ENCODE results near the gene RTP5.

DNA sequence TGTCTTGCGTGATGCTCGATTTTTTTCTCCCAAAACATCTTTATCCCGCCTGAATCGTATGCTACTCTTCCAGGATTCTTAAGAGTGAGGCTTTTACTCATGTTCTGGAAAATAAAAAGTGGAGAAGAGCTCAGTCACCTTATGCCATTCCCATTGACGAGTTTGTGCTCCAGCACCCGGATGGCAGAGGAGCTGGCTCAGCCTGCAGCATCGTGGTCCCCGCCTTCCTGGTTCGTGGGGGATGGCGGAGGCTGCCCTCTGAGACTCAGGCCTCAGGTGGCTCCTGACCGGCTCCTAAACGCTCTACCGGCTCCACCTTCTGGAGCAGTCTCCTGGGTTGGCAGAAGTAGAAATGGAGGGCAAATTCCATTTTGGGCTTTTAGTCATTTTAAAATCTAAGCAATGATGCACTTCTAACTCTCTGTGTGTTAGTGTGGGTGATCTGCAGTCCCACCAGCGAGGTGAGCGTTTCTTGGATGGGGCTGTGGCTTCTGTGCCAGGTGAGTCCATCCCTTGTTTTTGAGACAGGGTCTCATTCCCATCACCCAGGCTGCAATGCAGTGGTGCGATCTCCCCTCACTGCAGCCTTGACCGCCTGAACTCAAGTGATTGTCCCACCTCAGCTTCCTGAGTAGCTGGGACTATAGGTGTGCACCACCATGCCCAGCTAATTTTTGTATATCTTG is 27.8 kb downstream of the RTP5 start:
- TF ChIP-seq, protein P1, sequence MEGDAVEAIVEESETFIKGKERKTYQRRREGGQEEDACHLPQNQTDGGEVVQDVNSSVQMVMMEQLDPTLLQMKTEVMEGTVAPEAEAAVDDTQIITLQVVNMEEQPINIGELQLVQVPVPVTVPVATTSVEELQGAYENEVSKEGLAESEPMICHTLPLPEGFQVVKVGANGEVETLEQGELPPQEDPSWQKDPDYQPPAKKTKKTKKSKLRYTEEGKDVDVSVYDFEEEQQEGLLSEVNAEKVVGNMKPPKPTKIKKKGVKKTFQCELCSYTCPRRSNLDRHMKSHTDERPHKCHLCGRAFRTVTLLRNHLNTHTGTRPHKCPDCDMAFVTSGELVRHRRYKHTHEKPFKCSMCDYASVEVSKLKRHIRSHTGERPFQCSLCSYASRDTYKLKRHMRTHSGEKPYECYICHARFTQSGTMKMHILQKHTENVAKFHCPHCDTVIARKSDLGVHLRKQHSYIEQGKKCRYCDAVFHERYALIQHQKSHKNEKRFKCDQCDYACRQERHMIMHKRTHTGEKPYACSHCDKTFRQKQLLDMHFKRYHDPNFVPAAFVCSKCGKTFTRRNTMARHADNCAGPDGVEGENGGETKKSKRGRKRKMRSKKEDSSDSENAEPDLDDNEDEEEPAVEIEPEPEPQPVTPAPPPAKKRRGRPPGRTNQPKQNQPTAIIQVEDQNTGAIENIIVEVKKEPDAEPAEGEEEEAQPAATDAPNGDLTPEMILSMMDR (conservative IDR thresholded peaks at IDR 0.05; ENCODE audit: low read depth, low read length): no peak
- TF ChIP-seq EZH2 (IDR thresholded peaks at IDR 0.05; ENCODE audit: borderline replicate concordance, low read depth, low read length, poor library complexity, severe bottlenecking): no peak
